ENCODE results near the gene TEX26.

Gene TEX26

DNA sequence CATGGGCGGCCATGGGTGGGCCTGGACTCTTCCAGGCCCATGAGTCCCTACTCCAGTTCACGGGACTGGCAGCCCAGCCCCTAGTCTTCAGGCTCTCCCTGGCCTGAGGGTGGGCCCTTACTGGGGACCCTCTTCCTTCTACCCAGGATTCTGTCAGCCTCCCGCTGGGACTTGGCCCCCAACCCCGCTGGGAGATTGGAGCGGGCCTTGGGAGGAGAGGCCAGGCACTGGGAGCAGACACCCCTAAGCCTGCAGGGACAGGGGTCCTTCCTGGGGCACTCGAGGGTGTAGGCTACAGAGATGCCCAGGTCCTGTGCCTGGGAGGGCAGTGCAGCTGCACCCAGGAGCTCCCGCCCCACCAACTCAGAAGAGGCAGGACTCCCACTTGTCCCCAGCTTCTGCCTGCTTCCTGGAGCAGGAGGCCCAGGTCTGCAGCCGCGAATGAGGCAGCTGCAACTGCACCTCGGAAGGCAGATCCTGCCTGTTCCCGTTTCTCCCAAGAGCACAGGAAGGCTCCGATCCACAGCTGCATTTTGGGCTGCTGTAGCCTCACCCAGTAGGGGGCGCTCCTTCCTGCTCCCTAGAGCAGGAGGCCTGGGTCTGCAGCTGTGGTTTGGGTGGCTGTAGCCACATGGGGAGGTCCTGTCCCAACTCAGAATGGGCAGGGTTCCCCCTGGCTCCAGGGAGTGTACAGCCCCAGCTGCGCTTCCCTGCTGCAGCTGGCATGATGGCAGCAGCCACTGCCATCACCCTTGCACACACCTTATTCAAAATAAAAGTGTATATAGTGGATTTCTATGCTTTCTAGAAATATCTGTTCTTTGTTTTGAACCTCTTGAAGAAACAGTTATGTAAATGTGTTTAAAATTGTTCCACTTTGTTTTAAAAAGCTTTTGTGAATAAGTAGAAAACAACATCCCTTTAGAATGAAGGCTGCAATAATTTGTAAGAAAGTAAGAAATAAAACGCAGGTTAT lies 46.8 kb downstream of the TEX26 start:
- DNase-seq: no peak

DNA sequence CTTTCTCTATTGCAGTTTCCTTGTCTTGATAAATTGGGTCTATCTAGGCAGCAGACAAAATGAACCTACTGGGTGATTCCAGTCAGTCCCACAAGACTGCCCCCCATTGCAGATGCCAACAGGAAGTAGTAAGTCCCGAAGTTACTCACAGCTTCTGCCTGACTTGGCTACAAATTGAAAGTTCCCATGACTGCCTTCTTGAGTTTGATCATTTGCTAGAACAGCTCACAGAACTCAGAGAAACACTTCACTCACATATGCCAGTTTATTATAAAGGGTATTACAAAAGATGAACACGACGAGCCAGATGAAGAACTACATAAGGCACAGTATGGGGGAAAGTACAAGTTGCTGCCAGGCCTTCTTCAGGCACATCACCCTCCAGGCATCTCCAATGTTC lies 50.0 kb downstream of the TEX26 start:
- DNase-seq: no peak

DNA sequence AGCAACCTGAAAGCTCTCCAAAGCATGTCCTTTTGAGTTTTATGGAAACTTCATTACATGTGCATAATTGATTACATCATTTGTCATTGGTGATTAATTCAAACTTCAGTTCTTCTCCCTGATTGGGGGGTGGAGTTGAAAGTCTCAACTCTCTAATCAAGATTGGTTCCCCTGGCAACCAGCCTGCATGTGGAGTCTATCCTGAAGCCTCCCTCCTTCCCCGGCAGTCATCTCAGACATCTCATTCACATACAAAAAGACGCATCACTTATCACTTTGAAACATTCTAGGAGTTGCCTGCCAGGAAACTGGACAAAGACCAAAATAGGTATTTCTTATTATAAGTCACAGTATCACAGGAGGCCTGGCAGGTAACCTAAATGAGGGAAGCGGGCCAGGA lies 50.5 kb downstream of the TEX26 start:
- no peak for DNase-seq

DNA sequence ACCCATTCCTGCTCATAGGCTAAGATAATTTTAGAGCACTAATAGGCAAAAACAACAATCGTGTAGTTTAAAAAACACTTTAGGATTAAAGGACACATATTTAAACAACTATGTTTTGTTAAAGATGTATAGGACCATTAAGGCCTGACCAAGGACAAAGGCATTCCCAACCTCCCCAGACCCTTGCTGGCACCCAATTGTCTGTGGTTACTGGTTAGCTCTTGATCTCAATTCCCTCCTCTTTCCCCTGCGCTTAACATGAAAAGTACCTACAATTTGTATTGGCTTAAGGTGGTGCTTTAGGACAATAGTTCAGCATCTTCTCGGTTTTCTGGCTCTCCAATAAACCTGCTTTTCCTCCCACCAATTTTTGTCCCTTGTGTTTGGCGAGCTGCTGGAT lies 51.0 kb downstream of the TEX26 start:
- no peak for DNase-seq

DNA sequence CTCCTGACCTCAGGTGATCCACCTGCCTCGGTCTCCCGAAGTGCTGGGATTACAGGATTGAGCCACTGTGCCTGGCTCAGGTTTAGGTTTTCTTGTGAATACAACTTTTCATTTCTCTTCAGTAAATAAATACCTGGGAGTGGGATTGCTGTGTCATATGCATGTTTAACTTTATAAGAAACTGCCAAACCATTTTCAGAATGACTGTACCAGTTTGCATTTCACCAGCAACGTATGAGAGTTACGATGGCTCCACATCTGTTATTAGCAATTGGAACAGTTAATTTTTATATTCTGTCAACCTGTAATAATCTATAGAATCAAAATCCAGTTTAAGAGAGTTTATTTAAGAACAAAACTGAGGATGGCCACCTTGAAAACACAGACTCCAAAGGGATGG lies 52.2 kb downstream of the TEX26 start:
- DNase-seq: no peak

DNA sequence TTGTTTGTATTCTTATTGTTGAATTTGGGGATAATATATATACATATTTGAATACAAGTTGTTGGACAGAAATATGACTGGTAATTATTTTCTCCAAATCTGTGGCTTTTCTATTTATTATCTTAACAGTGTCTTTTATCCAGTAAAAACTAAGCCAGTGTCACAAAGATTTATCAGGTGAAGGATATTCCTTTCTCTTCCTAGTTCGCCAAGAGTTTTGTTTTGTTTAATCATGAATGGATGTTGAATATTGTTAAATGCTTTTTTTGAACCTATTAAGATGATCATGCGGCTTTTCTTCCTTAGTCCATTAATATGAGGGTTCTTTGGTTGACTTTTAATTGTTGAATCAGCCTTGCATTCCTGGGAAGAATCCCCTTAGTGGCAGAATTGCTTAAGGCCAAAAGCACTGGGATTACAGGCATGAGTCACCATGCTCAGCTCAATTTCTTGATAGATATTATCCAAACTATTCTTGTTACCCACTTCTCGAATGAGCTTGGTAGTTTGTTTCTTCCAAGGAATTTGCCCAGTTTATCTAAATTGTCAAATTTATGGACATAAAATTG lies 53.3 kb downstream of the TEX26 start:
- no peak for DNase-seq

DNA sequence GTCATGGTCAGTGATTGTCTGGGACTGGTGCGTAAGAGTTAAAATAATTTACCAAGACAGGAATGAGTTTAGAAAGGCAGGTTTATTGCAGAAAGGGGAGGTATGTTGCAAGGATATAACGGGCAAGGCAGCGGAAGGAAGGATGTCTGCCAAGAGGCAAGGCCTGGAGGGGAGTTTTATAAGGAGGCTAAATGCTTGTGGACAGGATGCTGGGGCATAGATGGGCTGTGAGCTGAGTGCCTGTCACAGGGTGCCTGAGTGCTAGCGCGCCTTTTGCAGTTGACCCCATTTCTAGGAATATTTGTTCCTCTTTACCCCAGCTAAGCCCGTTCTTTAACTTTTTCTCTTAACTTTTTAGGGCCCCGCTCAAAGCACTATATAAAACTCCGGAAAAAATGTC lies 58.7 kb downstream of the TEX26 start:
- no peak for DNase-seq

DNA sequence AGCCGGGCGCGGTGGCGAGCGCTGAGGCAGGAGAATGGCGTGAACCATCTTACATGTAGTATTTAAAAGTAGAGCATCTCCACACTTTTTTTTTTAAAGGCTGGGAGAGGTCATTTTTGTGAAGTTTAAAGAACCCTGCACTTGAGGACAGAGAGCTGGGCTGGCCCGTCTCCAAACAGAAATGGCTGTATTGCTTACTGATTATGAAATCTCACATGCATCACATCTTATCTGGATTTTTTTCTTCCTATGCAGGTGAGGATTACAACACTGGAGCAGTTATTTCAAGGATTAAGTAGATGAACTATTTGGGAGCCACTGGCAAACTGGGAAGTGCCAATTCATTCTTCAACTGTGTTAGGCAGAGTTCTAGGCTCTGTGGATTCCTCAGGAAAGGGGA lies 59.5 kb downstream of the TEX26 start:
- DNase-seq: no peak

DNA sequence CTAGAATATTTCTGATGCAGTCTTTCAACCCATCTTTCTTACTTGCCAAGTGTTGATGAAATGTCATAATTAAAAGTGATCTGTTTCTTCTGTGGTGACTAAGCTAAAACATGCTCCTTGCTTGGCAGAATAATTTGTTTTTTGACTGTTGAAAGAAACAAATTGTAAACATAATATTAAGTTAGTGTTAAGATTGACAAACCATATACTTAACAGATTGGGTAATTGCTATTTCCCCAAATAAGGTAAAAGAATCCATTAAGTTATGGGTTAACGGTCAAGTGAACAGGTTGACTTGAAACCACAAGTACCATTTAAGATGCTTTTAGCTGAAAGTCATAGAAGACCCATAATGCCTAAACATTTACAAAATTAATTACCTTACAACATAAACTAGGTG lies 62.9 kb downstream of the TEX26 start:
- no peak for DNase-seq

DNA sequence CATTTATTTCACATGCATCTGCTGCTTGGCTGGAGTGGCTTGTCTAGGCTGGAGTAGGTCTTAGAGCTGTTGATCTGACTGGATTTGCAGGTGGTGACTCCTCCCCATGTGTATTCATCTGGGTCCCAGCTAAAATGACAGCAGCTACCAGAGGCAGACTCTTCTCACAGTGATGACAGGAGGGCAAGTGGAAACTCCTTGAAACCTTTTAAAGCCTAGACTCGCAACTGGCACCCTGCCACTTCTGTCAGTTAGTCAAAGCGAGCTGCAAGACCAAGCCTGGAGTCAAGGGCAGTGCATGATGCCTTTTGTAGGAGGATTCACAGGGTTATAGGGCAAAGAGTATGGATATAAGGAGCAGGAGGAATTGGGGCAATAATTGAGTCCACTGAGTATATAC lies 65.2 kb downstream of the TEX26 start:
- DNase-seq: no peak

DNA sequence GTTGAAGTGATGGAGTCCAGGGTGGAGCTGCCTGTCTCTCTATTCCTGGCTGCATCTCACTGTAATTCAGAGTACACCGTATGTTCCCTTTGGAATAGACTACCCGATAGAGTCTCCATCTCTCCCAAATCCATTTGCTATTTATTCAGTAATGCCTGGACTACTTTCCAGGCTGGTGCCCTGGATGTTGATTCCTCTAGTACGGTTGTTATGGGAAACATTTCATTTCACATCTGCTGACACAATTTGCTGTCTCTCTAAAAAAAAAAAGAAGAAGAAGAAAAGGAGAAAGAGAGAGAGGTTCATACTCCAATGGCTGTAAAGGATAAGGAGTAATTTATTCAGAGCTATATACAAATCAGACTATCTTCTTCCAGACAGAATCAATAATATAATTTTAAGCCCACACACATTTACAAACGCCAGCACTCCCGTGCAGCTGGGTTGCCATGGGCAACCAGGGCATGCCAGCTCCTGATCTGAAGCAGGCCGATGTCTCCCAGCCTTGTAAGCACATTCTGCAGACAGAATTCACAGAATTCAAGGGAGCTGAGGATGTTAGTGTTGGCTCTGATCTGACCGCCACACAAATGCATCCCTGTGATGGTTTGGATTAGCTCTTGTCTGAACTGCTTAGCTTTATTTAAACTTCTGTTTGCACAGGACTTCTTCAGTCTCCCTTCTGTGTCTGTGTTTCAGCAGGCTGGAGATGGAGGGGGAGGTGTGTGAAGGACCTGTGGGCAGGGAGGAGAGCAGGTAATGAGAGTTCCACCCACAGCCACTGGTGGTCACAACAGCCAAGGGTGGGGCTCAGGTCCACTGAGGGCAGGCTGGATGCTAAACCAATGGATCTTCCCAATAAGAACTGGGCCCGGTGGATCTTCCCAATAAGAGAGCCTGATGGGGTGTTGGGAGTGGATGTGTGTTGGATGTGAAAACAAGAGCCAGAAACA lies 66.0 kb downstream of the TEX26 start:
- DNase-seq: no peak

DNA sequence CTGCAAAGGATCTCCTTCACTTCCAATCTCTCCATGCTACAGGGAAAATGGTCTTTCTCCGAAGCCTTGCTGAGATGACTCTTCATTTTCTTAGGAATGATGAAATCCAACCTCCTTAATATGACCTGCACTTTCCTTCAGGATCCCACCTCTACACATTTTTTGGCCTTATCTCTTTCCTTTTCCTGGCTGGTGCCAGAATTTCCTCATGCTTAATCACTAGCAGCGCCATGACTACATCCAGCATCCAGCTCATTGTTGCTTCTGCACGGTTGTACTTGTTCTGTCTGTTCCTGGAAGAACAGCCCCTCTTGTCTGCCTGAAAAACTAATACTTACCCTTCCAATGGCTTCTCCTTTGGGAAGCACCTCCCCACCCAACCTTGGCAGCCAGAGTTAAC lies 68.4 kb downstream of the TEX26 start:
- DNase-seq: no peak

DNA sequence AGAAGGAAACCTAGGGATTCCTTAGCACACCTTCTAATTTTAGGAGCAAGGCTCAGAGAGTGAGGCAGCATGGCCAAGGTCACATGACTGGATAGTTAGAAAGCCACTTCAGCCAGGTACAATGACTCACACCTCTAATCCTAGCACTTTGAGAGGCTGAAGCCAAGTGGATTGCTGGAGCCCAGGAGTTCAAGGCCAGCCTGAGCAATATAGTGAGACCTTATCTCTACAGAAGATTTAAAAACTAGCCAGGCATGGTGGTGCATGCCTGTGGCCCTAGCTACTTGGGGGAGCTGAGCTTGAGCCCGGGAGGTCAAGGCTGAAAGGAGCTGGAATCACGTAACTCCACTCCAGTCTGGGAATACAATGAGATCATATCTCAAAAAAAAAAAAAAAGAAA lies 69.2 kb downstream of the TEX26 start:
- no peak for DNase-seq

DNA sequence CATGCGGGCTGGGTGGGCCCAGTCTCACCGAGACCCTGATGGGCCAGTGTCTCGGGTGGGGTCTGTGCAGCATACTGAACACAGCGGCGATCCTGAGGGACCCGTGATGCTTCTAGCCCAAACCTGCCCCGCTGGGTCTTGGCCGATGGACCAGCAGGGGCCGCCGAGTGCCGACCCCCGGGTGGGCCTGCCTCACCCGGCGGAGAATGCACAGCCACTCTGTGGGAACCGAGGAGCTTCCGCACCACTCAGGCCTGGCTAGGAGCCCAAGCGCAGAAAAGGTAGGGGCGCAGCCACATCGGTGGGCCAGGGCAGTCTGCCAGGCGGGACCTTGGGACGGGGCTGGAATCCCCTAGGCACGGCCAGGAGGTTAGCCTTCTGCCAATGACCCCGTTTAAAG lies 72.6 kb downstream of the TEX26 start:
- no peak for DNase-seq

DNA sequence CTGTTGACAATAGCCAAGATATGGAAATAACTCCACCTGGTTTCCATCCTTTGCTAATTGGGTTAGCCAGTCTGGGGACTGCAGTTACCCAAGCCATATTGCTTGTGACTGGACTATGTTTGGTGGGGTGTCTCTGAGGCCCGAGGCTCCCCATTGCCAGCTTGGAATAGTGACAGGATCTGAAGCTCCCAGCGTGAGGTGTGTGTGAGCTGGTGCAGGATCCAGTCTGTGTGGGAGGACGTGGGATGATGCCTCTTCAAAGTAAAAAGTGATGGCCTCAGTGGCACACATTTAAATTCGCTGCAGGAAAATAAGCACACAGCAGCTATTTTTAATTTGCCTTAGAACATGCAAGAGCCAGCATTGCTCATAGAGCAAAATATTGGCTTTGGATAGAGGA lies 75.0 kb downstream of the TEX26 start:
- no peak for DNase-seq

DNA sequence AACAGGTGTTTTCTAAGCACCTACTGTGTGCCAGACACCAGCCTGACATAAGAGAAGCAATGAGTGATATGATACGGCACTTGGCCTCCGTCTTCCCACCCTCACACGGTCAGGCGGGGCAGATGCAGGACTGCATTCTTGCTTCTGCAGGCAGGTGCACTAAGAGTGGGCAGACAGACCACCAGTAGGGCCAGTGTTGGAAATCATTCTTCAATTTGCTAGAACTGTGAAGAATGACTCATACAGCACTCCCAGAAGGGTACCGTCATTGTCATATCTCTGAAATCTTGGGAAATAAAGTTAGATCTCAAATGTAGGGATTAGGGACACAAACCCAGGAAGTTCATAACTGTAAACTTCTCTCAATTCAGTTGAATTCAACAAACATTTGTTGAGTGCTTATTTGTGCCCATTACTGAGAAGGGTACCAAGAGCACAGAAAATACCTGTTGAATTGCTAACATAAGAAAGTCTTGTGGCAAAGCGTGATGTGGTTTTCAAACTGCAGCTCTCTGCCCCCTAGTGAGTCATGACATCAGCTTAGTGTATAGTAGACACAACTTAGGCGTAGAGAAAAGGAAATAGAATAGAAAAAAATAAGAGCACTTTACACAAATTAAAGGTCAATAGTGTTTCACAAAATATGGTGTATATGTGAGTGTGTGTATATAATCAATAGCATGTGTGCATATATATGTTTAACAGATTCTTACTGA lies 76.1 kb downstream of the TEX26 start:
- DNase-seq: no peak

DNA sequence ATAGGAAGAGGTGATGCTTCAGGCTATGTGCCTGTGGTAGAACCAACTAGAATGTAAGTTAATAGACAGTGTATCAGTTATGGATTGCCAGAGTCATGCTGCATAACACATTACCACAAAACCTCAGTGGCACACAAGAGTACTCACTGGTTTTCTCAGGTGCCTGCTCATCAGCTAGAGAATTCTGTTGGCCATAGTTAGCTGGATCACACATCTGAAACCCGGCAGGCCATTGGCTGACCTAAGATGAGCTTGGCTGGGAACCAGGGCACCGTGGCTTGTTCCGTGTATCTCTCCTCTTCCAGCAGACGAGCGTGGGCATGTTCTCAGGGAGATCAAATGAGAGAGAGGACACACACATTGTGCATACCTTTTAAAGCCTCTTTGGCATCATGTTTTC lies 76.7 kb downstream of the TEX26 start:
- DNase-seq: no peak

DNA sequence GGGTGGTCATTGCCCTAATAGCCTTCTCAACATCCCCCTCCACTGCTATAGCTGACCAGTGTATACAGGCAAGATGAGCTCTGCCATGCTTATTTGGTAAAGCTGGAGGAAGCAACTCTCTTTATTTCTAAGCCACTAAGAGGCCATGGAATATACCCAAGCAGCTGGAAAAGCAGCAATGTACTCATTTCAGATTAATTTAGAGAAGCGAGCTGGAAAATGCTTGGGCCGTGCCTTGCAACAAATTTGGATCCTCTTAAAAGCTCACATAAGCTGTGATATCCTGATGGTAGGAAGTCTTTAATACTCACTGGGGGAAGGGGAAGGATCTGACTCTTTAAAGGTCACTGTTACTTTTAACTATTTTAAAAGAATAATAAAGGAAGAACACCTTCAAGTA lies 77.8 kb downstream of the TEX26 start:
- DNase-seq: no peak

DNA sequence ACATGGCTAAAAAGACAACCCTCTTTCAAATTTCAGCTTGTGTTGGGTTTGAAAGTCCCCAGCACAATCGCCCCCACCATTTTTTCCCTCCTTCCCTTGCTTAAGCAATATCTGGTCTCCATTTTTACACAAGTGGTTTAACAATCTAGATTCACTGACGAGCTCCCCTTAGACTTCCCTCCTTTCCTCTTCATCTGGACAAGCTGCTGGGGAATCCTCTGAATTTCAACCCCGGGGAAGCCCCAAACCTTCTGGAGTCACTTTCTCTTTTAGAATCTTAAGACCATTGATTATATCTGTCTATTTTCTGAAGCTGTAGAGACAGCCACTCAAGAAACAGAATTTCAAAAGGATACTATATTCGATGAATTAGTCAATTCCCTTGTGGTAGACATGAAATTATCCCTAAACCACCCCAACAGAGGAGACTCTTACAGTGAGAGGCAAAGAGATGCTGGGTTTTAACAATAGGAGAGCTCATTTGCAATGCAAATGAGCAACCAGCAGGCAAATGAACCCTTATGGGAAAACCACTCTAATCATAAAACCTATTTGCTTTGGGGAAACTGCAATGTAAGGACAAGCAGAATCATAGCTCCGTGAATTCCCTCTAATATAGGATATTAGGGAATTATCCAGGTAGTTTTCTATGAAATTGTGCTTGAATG lies 78.9 kb downstream of the TEX26 start:
- no peak for DNase-seq

DNA sequence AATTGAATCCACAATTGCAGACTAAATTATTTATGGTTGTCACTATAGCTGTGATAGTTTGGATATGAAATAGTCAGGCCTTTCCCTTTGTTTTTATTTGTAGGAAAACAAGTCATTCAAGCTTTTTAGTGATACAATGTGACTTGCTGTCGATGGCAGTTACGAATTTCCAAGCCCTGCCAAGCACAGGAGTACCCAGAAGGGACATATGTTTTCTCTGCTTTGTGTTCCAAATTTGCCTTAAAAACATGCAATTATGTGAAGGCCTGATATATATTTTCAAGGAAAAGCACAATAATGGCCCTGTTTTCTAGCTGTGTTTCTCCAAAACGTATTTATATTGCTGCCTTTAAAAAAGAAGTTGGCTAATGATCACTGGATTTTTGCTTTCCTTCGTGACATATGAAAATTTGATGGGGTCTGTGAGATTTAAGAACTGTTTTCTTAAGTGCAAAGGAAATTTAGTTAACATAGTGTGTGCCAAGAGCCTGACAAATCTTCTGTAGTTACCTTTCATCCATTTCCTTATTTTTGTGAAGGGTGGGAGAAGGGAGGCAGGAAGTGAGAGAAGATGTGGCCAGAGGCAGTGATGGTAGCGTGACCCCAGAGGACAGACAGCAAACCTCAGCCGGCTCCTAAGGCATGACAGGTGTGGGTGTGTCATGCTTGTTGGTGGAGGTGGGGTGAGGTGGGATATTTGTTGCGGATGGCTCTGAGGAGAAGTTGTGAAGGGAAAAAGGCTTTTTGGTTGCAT lies 79.6 kb downstream of the TEX26 start:
- no peak for DNase-seq

DNA sequence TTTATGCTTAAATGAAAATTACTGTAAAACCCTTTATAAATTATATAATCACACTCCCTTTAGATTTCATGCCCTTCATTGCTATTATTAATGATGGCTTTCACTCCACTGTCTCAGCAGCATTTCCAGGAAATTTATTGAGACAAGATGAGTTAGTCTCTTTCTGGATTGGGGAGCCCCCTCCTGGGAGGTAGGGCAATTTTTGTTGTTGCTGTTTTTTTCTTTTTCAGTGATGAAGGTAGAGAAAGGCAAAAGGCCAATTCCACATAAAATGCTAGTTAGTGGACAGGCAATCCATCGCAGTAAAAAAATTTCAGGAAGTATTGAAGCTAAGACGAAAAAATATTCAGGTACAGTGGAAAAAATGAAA lies 80.2 kb downstream of the TEX26 start:
- no peak for DNase-seq

DNA sequence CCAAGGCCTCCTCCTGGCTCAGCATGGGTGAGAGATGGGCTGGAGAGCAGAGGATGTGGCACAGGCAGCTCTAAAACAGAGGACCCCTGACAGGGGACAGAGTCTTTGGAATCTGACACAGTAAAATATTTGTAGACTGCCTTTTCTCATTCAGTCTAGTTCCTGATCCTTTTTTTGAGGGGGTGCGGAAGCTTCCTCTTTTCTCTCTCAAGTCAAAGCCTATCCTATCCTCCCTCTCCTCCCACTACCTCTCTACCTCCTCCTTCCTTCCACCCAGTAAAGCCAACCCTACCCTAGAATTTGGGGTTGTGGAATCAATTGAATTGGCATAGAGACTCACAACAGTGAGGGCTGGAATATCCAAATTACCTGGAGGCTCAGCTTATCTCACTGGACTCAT lies 82.0 kb downstream of the TEX26 start:
- DNase-seq: no peak

Data from SHP77 treated with DMSO at 0.1 percent for 48 hours (cell line).